Ammon's horn (tissue), 1 donor: ENCODE data around the gene KLHL33.

Experiments used
- DNase-seq: peaks from one replicate; pipeline ENCODE4 v3.0.0-alpha.2; 2016; ENCODE audit warnings: low spot score

The KLHL33 gene

DNA sequence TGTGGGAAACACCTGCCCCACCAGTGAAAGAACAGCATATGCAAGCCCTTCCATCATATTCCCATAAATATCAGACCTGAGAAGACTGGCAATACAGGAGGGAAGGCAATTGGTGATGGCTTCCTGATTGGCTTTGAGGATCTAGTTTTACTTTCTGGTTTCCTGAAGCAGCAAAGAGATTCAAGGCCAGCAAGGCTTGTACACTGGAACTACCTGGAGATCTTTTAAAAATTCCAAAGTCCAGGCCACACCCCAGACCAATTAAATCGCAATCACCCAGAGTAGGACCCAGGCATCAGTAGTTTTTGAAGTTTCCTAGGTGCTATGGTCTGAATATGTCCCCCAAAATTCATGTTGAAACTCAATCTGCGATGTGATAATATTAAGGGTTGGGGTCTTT lies 19.7 kb downstream of the KLHL33 start:
- DNase-seq: no peak

- peak; percentile 66 for DNase-seq
These were observed 20.2 kb downstream of the KLHL33 start for GRCh38 chr14:20415782-20416206.

DNA sequence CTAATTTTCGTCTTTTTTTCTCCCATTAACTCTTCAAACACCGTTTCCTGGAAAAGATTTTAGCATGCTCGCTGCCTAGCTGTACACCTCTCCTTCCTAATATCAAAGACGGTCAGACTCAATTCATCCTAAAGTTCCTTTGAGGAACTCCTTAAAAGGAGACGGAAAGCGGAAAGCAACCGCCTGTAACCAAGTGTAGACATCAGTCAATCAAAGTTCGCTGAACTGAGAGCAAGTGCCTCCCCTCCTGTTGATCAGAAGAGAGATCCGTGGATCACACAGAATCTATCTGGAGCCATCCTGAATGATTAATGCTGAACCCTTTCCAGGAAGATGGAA lies 22.3 kb downstream of the KLHL33 start:
- DNase-seq: peak; percentile 49

DNA sequence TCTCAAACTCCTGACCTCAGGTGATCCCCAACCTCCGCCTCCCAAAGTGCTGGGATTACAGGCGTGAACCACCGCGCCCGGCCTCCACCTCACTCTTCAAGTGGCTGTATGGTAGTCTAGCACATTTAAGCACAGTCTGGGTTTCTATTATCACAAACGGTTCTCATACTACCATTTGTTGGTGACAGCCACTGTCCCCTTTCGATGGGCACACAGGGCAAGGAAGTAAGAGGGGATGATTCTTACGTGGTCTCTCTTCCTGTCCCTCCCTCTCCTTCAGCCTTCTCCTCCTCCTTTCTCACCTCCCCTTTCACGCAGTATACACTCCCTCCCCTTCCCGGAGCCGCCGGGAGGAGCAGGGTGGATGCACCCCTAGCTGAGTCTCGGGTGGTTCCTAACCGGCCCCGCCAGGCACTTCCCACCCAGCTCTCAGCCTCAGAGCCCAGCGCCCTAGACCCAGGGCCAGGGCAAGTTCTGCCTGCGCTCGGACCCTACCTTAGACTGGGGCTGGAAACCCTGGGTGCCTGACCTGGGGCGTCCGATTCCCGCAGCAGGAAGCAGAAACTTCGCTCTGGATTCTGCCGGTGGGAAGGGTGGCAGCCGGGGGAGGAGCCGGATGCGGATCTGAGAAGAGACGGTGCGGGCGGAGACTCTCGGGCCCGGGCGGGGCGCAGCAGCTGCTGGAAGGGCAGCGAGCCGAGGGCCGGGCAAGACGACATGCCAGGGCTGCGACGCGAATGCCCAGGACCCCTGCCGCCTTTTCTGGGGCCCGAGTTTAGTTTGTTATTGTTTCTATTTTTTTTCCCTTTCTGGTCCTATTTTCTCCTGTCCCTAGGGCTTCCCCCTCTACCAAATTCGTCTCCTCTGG lies 22.9 kb downstream of the KLHL33 start, which contains the start of gene TEP1:
TEP1 (minus strand) TSS at position 626 of the 868 bp plus-strand sequence. CDS start 5,062 bp downstream, outside the sequence.
- DNase-seq: peak; percentile 84

- DNase-seq: no peak
These were observed 23.6 kb downstream of the KLHL33 start for GRCh38 chr14:20412411-20412810.

DNA sequence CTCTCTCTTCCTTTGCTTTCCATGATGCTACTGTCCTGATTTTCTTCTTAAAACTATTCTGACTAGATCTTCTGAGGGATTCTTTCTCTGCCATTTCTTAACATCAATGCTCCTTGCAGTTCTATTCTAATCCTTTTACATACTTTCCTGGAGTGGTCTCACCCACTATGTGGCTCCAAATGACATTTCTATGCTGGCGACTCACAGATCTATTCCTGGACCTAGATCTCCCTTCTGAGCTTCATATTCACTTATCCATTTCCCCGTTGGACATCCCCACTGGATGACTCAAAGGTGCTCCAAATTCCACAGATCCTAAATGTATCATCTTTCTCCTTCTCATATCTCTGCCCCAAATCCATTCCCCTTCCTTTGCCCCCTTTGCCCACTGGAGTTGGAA lies 26.7 kb downstream of the KLHL33 start:
- no peak for DNase-seq

- no peak for DNase-seq
These were observed 32.4 kb downstream of the KLHL33 start for GRCh38 chr14:20403521-20403920.

GRCh38 chr14:20400965-20401593 lies 34.9 kb downstream of the KLHL33 start:
- no peak for DNase-seq

DNA sequence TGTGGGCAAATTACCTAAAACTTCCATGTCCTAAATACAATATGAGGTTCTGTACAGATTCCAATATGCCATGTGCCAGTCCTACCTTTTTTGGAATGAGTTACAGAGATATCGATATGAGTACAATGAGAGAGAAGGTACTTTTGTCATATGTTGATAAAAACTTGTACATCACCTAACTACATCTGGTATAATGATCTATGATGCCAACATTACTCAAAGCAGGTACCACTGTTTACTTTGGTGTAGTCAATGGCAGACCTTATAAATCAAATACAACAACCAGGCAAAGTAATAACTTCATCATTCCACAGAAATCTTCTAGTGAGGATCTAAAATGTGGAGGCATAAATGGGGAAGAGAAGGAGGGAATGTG lies 35.4 kb downstream of the KLHL33 start:
- no peak for DNase-seq

- no peak for DNase-seq
These were observed 38.5 kb downstream of the KLHL33 start for GRCh38 chr14:20397511-20397910.

DNA sequence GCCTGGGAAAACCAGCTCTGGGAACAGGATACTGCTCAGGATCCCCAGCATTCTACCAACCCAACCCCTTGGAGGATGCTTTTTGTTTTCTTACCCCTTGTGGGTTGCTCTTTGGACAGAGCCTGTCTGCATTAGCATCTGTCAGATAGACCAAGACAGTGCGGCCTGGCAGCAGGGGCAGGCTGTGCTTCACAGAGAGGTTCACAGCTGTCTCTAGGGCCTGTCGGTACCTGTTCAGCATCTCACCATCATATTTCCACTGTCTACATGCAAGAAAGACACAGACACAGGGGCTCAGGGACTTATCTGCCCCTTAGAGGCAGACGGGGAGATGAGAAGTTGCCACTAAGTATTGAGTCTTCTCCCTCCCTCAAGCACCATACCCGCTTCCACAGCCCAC lies 44.5 kb downstream of the KLHL33 start:
- DNase-seq: no peak

DNA sequence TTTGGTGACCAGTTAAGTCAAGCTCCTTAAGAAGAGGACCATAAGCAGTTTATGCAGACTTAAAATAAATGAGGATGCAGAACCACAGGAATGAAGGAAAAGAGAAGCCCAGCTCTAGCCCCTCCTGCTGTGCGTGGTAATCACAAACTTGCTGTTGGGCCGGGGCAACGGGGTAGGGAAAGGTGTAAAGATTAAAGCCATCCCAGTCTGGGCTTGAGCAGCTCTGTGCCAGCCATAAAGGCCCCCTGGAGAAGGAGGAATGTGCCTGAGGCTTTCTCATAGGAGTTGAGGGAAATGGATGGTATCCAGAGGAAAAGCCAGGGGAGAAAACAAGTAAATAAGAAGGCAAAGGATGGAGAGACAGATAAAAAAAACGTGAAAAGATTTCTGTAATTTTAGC lies 47.8 kb downstream of the KLHL33 start:
- no peak for DNase-seq

- no peak for DNase-seq
These were observed 48.4 kb downstream of the KLHL33 start for GRCh38 chr14:20387576-20387975.

DNA sequence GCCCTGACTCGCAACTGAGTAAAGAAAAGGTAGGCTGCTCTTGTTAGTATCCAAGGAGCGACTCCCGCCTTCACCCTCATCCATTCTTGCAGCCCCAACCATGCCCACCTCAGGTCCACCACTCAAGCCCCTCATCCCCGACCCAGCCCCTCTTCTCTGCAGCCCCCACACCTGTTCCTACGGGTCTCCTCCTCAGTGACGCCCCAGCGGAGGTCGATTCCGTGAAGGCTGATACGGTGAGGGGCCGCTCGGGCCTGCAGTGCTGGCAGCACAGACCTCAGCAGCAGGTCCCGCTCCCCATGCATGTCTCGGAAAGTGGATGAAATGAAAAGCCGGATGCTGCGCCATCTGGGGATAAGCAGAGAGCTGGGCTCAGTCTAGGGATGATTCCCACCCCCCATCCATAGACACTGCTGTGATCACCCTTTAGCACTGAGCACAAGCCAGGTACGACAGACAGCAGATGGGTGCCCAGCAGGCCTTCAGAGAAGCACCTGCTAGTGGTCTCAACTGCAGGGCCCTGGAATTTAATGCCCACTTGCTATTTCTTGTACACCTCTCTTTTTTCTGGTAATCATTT lies 49.6 kb downstream of the KLHL33 start:
- DNase-seq: peak; percentile 25

GRCh38 chr14:20384886-20385285 lies 51.1 kb downstream of the KLHL33 start:
- no peak for DNase-seq

DNA sequence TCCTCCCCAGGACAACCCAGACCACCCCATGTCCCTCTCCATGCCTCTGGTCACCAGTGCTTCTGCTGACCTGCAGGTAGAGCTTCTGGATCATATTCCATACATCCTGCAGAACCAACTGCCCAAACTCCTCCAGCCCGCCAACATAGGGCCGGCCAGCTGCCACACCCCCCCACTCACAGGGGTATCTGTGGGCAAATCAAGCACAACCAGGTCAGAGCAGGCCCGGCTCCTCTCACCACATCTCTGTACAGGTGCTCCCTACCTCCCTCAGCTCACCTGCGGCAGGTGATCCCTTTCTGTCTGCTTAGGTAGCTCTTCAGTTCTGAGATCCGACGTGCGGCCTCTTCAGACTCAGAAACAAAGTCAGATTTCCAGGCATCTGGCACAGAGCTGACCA lies 51.6 kb downstream of the KLHL33 start:
- DNase-seq: no peak

DNA sequence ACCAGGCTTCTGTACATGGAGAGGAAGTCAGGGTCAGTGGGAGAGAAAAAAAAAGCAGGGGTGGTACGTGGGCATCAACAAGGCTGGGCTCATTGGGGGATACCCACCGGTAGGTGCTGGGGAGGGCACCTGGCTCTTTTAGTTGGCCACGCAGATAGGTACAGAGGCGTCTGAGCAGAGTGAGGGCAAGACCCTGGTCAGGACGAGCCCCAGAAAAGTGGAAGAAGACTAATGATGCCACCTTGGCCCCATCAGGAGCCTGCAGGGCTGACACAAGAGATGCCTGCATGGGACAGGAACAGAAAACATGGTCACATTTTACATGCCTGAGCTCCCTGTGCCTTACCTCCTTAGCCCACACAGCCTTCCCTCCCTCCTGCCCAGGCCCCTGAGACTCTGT lies 52.3 kb downstream of the KLHL33 start:
- no peak for DNase-seq

- no peak for DNase-seq
These were observed 52.9 kb downstream of the KLHL33 start for GRCh38 chr14:20383032-20383431.

DNA sequence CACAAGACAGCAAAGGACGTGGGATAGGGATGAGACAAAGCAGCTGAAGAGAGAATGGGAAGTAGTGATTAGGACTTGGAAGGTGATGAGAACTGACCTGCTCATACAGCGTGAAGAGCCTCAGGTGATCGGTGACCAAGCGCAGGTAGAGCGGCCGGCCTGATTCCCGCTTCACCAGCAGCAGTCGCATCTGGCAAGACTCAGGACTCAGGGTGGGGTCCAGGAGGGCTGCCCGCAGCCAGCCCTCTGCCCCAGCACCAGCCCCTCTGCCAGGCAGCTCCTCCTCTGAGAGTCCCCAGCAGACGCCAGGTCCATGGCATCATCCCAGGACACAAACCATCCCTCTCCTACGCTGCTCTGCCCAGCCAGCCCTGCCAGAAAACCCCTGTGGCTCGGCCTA lies 53.4 kb downstream of the KLHL33 start:
- no peak for DNase-seq

DNA sequence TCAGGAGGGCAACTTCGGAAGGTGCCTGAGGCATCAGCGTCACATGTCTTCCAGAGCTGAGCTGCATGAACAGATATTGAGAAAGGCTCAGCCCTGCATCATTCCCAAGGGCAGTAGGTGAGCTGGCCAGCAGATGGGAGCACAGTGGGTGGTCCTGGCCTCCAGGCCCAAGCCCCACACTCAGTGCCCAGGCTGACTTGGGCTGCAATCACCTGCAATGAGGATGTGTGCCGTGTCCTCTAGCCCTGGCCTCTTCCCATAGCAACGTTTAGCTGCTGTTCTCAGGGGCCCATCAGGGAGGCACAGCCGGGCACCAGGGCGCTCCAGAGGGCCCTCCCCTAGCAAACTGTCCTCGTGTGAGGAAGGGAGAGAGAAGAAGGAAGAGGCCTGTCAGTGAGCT lies 54.6 kb downstream of the KLHL33 start:
- no peak for DNase-seq

DNA sequence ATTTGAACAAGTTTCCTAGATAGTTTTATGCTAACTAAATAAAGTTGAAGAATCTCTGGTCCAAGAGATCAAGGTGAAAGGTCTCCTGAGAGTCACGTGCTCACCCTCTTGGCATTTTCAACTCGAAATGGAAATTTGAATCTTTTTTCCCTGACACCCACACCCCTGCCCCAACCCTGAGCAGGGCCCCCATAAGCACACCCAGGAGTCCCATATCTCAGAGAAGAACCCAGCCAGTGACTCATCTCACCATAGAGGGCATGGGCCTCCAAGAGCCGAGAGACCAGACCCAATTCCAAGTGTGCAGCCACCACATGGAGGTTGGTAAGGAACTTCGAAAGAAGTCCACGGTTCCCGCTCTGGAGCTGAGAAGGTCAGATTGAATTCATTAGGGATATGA lies 55.3 kb downstream of the KLHL33 start:
- DNase-seq: no peak

DNA sequence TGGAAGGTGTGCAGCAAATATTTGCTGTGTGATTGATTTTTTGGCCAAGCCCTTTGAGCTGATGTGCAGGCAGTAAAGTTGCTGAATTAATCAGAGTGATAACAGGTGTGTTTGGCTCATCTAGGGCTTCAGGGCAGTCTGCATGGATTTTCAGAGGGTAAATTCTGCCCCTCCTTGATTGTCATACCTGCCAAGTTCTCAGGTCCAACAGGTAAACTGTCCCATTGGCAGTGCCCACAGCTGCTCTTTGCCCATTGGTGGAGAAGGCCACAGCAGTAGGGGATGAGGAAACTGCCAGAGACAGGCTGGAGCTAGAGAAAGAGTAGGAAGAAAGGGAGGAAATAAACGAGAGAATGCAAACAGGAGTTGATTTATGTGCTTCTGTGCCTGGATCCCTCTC lies 56.2 kb downstream of the KLHL33 start:
- no peak for DNase-seq

DNA sequence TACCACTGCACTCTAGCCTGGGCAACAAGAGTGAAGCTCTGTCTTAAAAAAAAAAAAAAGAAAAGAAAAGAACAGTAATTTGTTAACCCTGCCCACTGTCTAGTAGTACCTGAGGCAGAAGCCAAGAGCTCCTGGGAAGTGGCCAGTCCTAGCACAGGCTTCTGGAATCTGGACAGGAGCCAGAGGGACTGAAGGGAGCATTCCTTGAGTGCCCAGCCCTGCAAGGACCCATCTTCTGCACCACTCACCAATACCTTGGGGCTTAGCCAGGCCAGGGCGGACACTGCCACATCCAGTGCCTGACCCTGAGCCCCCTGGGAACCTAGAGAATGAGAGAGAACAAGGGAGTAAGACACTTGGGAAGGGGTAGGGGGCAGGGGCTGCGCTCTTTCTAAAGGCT lies 58.8 kb downstream of the KLHL33 start:
- no peak for DNase-seq
